ENCODE data around the gene TPSB2.
"Not testable (repeated sequence)": the region's sequence is repeated elsewhere in the genome, so short reads cannot be mapped to it uniquely, and the experiment has no call there.

The TPSB2 gene

GRCh38 chr16:1261131-1261892 is 31.3 kb upstream of the TPSB2 start:
- no peak for DNase-seq

GRCh38 chr16:1260101-1260680 is 30.2 kb upstream of the TPSB2 start:
- DNase-seq = no peak

GRCh38 chr16:1259760-1260068 is 29.7 kb upstream of the TPSB2 start:
- no peak for DNase-seq

GRCh38 chr16:1258906-1259759 is 29.1 kb upstream of the TPSB2 start:
- no peak for DNase-seq

- DNase-seq = no peak
These were observed 28.2 kb upstream of the TPSB2 start for GRCh38 chr16:1258225-1258600.

- DNase-seq = no peak
These were observed 27.7 kb upstream of the TPSB2 start for GRCh38 chr16:1257561-1258224.

GRCh38 chr16:1256874-1257322 is 26.9 kb upstream of the TPSB2 start:
- no peak for DNase-seq

- DNase-seq = not testable (repeated sequence)
These were observed 26.4 kb upstream of the TPSB2 start for GRCh38 chr16:1256296-1256873.

GRCh38 chr16:1255276-1256122 is 25.5 kb upstream of the TPSB2 start, which contains the start of gene TPSD1:
TSS of gene TPSD1 (plus strand) at chr16:1256069. CDS start at chr16:1256281, 212 bp downstream.
- not testable (repeated sequence) for DNase-seq

GRCh38 chr16:1254821-1255220 is 24.8 kb upstream of the TPSB2 start:
- DNase-seq = not testable (repeated sequence)

- not testable (repeated sequence) for DNase-seq
These were observed 23.8 kb upstream of the TPSB2 start for GRCh38 chr16:1253701-1254364.

- DNase-seq = not testable (repeated sequence)
These were observed 19.2 kb upstream of the TPSB2 start for GRCh38 chr16:1249031-1249755.

- DNase-seq = not testable (repeated sequence)
These were observed 18.0 kb upstream of the TPSB2 start for GRCh38 chr16:1247903-1248537.

- DNase-seq = peak; percentile 46
These were observed 15.6 kb upstream of the TPSB2 start for GRCh38 chr16:1245452-1246020.

- peak; percentile 49 for DNase-seq
These were observed 14.9 kb upstream of the TPSB2 start for GRCh38 chr16:1244881-1245280.

GRCh38 chr16:1243907-1244850 is 14.2 kb upstream of the TPSB2 start:
- DNase-seq = not testable (repeated sequence)

GRCh38 chr16:1243363-1243762 is 13.4 kb upstream of the TPSB2 start:
- not testable (repeated sequence) for DNase-seq

GRCh38 chr16:1241081-1241480 is 11.1 kb upstream of the TPSB2 start:
- not testable (repeated sequence) for DNase-seq

Data from KG1 (cell line).